HG02885 (cell line): ENCODE data around the gene CACHD1.
"Not testable (repeated sequence)": the region's sequence is repeated elsewhere in the genome, so short reads cannot be mapped to it uniquely, and the experiment has no call there.

Experiments used
- ATAC-seq: cut with Tn5 transposase; IDR thresholded peaks from one replicate; pipeline ENCODE4 v1.9.1; 2021; ENCODE audit warnings: mild to moderate bottlenecking; ENCODE audit not compliant: unreplicated experiment, poor library complexity

Gene CACHD1

DNA sequence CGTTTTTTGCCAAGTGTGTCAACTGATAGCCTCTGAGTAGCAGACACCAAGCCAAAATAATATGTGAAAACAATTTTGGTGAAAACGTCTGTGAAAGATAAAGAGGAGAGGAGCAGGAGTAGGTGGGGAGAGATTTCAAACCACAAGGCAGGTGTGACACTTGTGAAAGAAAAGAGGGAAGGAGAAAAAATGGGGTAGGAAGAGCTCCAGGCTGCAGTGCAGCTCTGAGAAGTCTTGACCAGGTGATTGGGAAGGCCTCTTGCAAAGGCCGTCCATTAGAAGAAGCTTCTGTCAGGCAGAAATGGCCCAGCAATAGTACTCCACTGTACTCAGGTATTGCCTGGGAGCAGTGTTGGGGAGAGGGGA, 264.3 kb downstream of the CACHD1 start:
- ATAC-seq: no peak

DNA sequence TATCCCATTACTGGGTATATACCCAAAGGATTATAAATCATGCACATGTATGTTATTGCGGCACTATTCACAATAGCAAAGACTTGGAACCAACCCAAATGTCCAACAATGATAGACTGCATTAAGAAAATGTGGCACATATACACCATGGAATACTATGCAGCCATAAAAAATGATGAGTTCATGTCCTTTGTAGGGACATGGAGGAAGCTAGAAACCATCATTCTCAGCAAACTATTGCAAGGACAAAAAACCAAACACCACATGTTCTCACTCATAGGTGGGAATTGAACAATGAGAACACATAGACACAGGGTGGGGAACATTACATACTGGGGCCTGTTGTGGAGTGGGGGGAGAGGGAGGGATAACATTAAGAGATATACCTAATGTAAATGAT, 270.8 kb downstream of the CACHD1 start:
- ATAC-seq: not testable (repeated sequence)
